ENCODE measurements around the gene SLC25A43.
"Not testable (repeated sequence)": the region's sequence is repeated elsewhere in the genome, so short reads cannot be mapped to it uniquely, and the experiment has no call there.

The SLC25A43 gene

DNA sequence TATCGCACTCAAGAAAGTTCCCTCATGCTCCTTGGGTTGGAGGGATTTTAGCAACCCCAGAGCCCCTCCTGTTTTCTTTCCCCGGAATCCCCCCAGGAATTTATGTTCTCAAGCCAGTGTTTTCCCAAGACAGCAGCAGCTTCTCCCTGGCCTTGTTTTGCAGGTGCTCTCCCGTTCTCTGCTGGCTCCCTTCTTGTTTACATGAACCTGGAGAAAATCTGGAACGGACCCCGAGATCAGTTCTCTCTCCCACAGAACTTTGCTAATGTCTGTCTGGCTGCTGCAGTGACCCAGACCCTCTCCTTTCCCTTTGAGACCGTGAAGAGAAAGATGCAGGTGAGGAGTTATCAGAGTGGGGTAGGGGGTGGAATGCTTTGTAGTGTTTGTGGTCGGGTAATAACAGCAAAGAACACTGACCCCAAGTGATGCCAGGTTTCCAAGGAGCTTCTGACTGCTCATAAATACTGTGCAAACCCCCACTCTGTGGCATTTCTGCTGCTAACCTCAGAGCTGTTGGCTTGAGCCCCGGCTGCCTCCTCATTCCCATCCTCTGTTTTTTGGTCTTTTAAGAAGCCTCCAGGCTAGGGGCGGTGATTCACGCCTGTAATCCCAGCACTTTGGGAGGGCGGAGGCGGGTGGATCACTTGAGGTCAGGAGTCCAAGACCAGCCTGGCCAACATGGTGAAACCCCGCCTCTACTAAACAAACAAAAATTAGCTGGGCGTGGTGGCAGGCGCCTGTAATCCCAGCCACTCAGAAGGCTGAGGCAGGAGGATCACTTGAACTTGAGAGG is 11.1 kb downstream of the SLC25A43 start:
- DNase-seq, result no peak

DNA sequence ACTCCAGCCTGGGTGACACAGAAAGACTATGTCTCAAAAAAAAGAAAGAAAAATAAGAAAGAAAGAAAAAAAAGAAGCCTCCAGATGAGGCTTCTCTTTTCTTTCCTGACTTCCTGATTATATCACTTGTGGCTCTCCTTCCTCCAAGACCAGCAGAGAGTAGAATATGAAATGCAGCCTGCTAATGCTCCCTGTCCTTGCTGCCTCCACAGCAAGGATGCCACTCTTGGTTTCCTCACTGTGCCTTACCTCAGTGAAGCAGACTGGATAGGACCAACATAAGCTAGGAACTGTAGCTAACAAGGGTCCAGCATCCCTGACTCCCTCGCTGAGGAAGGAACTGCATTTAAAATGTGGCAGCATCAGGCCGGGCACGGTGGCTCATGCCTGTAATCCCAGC is 11.7 kb downstream of the SLC25A43 start:
- no peak for DNase-seq

DNA sequence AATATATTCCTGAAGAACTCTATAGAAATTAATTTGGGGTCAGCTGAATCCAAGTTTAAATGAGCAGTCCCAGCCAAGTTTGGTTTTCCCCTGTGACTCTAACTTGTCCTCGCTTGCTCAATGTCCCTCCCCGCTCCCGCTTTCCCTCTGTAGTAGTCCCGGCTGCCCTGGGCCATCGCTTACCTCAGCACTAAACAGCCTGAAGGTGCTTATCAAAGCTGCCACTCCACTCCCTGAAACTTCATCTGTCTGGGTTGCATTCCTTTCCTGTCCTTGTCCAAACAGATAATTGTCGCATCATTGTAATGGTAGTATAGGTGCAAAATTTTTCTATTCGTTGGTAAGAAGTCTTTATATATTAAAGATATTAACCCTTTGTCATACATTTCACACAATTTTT is 12.8 kb downstream of the SLC25A43 start:
- no peak for DNase-seq

DNA sequence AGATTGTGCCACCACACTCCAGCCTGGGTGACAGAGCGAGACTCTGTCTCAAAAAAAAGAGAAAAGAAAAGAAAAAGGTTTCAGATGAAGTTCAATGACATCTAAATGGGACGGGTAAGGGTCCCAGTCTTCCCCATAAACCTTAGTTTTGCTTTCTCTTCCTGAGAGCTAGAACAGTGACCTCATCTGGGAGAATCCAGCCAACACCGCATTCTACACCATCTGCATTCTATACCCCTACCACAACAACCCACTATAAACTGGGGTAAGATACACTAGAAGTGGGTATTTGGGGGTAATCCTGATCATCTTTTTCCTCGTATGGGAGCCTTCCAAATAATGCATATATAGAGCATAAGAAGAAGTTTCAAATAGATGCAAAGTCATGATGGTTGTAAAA is 18.2 kb downstream of the SLC25A43 start:
- no peak for DNase-seq

DNA sequence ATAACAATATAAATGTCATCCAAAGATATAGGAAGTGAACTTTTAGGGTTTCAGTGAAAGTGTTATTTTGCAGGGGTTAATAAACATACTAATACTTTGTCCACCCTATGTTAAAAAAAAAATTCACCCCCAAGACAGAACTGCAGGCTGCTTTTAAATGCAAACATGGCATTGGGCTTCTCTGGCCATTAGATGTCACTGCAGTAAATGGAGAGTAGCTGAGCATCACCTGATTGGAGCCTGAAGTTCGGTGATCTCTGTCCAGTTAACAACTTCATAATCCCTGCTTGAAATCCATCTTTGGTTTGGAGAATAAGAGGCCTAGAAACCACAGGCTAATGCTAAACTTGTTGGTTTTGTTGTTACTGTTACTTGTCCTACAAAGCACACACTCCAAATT is 18.7 kb downstream of the SLC25A43 start:
- peak in 1 of 2 experiments; percentile 20 for DNase-seq

DNA sequence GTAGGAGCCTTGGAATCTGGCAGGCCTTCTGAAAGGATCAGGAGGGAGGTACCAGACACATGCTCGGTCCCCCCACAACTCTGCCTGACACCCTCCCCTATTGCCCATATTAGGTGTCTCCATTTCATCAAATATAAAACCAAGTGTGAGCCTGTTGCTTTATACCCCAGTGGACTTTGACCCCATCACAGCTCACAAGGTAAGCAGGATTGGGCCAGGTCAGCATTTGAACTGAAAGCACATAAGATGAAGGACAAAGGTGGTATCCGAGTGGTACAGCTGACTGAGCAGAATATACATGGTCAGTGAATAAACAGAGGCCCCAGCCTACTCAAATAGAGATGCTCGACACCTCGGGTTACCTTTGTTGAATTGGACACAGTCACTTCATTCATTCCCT is 20.0 kb downstream of the SLC25A43 start:
- DNase-seq, result no peak

DNA sequence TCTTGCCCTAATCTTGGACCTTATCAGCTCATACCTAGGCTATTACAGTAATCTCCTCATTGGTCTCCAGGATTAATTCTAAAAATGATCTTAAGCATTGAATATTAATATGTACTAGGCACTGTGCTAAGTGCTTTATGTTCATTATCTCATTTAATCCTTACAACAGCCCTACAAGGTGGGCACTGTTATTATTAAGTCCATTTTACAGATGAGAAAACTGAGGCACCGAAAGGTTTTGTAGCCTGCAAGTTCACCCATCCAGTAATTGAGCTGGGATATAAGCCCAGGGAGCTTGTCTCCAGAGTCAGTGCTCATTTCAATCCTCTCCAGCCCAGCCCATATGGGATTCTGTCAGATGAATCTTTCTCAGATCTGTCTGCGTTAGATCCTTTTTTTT is 20.8 kb downstream of the SLC25A43 start:
- DNase-seq, result no peak

DNA sequence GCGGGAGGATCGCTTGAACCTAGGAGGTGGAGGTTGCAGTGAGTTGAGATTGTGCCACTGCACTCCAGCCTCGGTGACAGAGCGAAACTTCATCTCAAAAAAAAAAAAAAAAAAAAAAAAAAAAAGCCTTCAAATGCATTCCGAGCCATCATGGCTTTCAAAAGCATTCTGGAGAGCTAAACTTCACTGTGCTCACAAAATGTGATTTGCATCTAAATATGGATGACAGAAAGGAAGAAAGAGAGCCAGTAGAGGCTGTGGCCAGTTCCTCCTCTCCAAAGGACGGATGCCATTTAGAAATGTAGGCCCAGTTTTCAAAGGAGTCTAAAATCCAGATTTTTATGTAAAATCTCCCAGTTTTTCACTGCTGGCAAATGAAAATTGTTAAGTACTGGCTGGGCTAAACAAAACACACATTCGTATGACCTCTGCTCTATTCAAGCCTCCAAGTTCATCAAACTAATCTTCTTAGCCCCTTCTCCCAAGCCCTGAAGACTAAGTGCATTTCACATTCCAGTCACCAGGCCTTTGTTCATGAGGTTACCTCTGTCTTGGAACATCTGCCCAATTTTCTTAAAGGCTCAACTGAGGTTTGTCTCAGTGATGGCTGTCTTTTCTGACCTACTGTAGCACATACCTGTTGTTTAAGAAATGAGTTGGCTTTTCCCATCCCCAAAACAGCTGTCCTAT is 22.0 kb downstream of the SLC25A43 start:
- no peak for DNase-seq

DNA sequence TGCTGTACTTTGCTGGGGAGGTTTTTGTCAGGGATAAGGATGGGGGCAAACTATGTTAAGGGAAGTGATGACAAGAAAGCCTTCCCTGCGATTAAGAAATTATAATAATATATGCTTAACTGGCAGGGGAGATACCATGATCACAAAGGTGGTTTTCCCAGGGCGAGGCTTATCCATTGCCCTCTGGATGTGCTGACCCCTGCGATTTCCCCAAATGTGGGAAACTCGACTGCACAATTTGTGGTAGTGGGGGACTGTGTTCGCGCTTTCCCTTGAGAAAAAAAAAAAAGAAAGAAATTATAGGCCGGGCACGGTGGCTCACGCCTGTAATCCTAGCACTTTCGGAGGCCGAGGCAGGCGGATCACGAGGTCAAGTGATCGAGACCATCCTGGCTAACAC is 24.5 kb downstream of the SLC25A43 start:
- no peak for DNase-seq

DNA sequence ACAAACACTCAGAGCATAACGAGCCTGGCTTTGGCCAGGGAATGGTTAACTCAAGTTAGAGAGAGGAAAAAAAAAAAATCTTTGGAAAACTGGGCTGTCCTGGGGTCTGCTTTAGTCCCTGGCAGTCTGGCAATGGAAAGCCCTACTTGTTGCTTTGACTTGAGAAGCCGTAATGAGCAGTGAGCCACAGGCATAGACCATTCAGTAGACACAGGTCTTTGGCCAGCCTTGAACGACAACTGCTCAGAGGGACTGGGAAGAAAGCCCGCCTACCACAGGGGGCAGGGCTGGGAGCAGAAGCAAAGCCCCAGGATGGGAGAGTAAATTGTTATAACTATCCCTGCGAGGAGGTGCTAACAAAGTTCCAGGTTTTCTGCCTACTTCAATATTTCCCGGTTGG is 25.9 kb downstream of the SLC25A43 start:
- DNase-seq, result no peak

DNA sequence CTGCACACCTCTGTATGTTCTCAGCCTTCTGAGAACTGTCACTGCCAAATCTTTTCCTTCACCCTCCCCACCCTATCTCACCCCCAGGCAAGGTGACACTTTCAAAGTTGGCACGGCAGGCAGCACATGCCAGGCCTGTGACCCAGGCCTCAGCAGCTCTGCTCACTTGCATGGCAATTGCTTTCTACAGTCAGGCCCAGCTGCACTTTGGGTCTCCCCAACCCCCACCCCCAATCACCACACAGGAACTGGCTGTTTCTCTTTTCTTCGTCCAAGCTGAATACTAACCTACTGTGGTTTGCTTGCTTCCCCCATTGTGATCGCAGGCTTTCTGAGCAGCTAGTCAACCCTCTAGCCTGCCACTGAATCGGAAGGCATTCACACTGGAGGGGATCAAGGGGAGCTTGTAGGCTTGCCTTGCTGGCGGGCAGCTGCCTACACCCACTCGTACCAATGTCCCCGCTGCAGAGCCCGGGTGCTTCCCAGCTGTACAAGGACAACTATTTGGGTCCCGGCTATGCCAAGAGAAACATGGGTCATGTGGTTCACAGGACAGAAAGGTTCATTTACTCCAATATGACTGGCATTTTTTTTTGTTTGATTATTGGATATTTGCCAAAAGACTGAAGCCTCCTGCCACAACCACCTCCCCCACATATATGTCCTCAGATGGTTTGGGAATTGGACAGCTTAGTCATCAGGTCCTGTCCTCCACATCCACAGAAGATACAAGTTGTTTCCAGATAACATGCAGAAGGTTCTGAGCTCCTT is 28.1 kb downstream of the SLC25A43 start:
- no peak for DNase-seq

DNA sequence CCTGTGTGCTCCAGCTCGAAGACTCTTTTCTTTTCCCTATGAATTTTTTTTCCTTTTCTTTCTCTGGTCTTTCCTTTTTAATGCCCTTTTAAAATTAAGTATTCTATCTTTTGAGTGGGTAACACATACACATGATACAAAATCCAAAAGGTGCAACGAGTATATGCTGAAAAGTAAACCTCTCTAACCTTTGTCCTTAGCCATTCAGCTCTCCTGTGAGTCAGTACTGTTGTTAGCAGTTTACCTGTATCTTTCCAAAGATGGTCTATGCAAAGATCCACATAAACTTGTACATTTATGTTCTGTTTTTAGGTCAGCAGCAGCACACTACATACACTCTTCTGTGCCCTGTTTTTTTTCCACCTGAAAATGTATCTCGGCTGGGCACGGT is 28.7 kb downstream of the SLC25A43 start:
- DNase-seq, result no peak

DNA sequence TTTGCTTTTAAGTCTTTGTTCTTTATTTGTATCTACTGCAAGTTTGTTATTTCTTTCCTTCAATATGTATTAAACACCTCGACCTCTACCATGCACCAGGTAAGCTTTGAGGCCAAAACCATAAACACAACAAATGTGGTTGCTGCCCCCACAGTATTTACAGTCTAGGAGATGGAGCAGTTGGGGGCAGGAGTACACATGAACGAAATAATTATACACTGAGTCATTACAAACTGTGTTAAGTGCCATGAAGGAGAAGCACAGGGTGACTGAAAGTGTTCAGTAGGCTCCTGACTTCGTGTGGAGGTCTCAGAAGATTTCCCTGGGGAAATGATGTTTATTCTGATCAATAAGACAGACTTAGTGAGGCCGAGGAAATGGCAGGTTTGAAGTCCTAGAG is 30.3 kb downstream of the SLC25A43 start:
- no peak for DNase-seq

DNA sequence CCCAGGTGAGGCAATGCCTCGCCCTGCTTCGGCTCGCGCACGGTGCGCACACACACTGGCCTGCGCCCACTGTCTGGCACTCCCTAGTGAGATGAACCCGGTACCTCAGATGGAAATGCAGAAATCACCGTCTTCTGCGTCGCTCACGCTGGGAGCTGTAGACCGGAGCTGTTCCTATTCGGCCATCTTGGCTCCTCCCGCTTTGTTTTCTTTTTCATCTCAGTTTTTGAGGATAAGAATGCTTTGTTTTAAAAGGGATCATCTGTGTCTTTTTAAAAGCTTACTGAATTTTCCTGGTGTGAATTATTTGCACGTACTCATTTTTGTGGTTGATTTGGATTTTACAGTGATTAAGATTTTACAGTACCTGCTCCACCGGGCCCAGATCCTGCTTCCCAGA is 42.2 kb downstream of the SLC25A43 start:
- not testable (repeated sequence) for DNase-seq

DNA sequence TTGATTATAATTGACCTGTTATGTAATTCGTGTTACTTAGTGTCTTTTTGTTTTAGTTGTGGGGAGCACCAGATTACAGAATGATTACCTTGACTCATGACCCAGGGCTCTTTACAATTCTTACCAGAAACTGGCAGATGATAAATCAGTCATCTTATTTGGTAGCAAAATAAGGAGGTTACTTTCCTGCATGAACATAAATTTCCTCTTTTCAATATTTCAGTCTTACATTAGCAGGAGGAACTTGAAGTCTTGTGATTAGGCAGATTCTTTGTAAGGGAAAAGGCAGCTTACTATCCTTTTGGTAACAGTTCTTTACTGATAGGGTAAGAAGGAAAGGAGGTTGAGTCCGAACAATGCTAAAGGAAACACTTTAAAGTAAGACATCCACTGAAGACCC is 43.1 kb downstream of the SLC25A43 start:
- DNase-seq, result no peak

DNA sequence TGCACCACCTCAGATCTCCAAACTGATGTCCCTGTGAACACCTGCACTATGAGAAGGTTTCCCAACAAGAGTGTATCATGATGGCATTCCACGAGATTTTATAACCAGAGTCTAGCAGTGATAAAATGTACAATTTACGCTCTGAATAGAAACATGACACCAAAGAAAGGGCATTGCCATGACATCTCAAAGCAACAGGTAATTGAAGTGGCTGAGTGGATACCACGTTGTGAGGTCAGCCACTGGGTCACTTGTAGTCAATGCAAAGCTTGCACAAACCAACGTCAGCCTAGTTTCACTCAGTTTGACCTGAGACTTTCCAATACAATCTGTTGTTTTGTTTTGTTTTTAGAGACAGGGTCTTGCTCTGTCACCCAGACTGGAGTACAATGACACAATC is 54.1 kb downstream of the SLC25A43 start:
- DNase-seq, result no peak

DNA sequence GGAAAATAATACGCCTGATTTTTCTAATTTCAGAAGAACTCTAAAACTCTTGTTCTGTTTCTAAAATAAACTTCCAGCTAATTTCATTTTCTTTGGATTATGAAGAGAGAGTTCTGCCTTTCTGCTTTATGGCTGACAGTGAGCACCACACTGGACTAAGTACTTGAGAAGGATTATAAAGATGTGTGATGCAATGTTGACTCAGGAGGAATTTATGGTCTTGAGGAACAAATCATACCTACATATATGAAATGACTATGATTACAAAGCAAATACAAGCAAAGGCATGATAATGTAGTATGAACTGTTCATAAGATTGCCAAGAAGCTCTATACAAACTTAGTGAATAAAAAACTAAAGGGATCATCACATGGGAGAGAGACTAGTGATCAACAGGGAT is 56.1 kb downstream of the SLC25A43 start:
- DNase-seq, result no peak

DNA sequence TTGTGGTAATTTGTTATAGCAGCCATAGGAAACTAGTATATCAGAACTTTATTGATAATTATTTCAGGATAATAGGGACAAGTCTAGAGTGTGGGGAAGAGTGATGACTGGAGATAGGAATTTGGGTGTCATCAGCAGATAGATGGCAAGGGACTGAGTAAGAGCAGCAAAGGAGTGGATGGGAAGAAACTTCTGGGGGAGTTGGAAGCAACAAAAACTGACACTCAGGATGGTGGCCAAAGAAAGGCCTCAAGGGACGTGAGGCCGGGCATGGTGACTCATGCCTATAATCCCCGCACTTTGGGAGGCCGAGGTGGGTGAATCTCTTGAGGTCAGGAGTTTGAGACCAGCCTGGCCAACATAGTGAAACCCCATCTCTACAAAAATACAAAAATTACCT is 60.0 kb downstream of the SLC25A43 start:
- DNase-seq, result no peak

DNA sequence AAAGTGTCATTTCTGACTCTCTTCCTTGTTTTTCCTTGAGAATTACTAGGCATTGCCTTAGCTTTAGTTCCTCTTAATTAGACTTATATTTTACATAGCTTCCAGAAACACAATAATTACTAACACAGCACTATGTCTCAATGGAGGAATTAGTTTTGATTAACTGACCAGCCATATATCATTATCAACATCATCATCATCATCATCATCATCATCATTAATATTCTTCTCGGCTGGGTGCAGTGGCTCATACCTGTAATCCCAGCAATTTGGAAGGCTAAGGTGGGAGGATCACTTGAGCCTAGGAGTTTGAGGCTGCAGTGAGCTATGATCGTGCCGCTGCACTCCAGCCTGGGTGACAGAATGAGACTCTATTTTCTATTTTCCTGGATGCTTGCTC is 66.4 kb downstream of the SLC25A43 start:
- no peak for DNase-seq

DNA sequence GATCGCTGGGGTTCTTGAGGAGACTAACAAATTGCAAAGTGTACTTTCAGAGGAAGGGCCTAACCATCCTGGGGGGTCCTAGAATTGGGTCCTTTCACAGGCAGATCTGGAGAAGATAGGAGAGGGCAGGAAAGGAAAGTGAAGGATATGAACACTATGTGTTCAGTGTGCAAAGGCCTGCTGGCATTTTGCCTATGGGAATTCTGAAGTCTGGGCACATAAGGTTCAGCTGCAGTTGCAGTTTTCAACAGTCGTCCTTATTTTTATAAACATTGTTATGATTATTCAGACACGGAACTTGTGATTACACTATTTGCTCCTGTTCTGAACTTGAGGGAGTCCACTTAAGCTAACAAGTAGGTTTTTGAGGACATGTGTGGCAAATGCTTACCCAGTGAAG is 67.8 kb downstream of the SLC25A43 start:
- no peak for DNase-seq

DNA sequence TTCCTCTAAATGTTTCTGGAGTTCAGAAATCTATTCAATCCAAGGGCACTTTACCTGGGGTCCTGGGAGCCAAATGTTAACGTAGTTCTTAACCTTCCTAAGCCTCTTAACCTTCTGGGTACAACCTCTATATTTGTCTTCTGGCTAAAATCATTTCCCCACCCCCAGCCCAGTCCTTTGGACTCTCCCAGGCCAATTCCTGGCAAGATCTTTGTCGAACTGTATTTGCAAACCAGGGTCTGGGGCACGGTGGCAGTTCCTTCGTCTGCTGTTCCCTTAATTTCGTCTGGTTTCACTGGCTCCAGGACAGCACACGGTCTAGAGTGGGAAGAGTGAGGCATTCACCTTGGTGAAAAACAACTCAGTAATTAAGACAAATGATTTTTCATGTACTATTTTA is 68.3 kb downstream of the SLC25A43 start:
- no peak for DNase-seq

DNA sequence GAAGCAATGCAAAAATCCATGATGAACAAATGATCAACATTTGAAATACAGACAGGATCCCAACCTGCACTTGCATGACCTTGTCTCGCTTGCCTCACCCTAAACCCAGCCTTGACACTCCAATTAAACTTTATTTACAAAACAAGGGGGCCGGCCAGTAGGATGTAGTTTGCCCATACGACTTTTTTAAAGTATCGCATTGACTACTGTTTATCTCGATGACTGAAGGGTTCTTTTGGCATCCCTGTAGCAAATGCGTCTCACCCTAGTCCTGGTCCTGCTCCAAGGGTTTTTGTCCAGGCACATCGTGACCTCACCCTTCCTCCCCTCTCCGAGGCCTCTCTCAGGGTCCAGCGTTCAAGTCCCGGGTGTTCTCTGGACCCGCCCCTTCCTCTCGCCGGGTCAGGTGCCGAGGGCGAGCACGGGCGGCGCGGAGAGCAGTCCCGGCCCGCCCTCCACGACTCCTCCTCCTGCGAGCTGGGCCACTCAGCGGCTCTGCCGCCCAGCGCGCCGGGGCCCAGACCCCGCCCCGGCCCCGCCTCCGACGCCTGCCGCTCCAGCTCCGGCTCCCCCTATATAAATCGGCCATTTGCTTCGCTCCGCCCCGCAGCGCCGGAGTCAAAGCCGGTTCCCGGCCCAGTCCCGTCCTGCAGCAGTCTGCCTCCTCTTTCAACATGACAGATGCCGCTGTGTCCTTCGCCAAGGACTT is 68.9 kb downstream of the SLC25A43 start, which contains the start of gene SLC25A5:
SLC25A5 (plus strand) TSS at position 603 of the 709 bp plus-strand sequence; CDS start at position 675, 72 bp downstream.
- DNase-seq, result peak; percentile 92 to 96

All from NCI-H2081 (cell line).